Measurements from ENCODE around the gene ISX.

Gene ISX

DNA sequence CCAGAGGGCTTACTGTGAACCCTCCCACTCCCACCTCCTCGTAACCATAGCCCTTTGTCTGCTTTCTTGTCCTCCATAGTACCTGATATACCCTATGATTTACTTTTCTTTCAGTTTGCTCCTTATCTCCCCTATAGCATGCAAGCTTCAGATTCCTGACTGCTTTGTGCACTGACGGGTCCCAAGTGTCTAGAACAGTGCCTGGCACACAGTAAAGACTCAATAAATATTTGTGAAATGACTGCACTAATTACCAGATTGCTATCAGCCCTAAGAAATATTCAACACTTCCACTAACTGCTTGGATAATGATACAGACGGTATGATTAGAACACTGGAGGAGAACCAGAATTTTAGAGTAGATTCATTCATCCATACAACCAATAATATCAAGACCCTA, 33.0 kb downstream of the ISX start:
- in situ Hi-C loops (cut with HindIII; ENCODE audit: low sequenced_read_pairs) = no loop called here
- TF ChIP-seq CTCF (IDR thresholded peaks at IDR 0.05; ENCODE audit: low read depth, low read length, missing control alignments) = no peak
- no peak for DNase-seq (ENCODE audit: low read depth)
- H3K4me3 ChIP-seq (ENCODE audit: low read depth, low read length) = no peak overlapping the region

GRCh38 chr22:35099883-35100282, 33.9 kb downstream of the ISX start:
- DNase-seq (ENCODE audit: low read depth) = no peak
- no peak for TF ChIP-seq CTCF (IDR thresholded peaks at IDR 0.05; ENCODE audit: low read depth, low read length, missing control alignments)
- in situ Hi-C loops (cut with HindIII; ENCODE audit: low sequenced_read_pairs) = no loop called here
- H3K4me3 ChIP-seq (ENCODE audit: low read depth, low read length) = no peak overlapping the region

DNA sequence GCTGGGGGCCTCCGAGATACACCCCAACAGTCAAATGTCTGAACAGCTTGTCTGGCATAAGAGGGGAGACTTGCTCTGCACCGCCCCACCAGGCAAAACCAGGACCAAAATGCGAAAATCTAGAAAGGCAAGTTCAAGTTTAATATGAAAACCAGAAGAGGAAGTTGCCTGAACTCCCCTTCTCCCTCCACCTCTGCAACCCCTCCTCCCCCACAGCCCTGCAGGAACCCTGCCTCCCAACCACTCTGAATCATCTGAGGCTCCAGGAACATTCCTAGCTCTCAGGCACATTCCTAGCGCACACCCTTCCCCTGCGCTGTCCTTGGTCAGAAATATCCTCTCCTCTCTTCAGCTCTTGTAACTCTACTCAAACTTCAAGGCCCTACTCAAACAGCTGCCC, 36.7 kb downstream of the ISX start:
- TF ChIP-seq CTCF (IDR thresholded peaks at IDR 0.05; ENCODE audit: low read depth, low read length, missing control alignments) = no peak
- no peak for DNase-seq (ENCODE audit: low read depth)
- H3K4me3 ChIP-seq (ENCODE audit: low read depth, low read length) = no peak overlapping the region
- in situ Hi-C loops (cut with HindIII; ENCODE audit: low sequenced_read_pairs) = no loop called here

- in situ Hi-C loops (cut with HindIII; ENCODE audit: low sequenced_read_pairs) = no loop called here
- TF ChIP-seq CTCF (IDR thresholded peaks at IDR 0.05; ENCODE audit: low read depth, low read length, missing control alignments) = no peak
- no peak overlapping the region for H3K4me3 ChIP-seq (ENCODE audit: low read depth, low read length)
- no peak for DNase-seq (ENCODE audit: low read depth)
Measured at GRCh38 chr22:35103761-35104160, 37.8 kb downstream of the ISX start.

DNA sequence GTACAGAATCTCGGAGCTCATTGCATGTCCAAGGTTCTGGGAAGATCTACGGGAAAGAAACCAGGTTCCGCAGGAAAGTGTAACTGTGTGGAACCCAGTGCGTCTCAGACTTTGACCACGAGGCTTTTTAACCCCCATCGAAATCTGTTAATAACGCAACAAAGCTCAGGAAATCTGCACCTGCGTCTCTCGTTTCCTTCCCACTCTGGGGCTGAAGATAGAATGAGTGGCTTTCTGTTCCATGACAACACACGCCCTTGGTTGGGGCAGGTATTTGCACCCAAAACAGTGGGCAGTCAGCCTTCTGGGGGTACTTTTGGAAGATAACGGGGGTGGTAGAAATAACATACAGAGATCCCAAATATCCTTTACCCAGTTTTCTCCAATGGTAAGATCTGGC, 38.5 kb downstream of the ISX start:
- no peak for TF ChIP-seq CTCF (IDR thresholded peaks at IDR 0.05; ENCODE audit: low read depth, low read length, missing control alignments)
- H3K4me3 ChIP-seq (ENCODE audit: low read depth, low read length) = no peak overlapping the region
- in situ Hi-C loops (cut with HindIII; ENCODE audit: low sequenced_read_pairs) = no loop called here
- DNase-seq (ENCODE audit: low read depth) = no peak

- in situ Hi-C loops (cut with HindIII; ENCODE audit: low sequenced_read_pairs) = no loop called here
- H3K4me3 ChIP-seq (ENCODE audit: low read depth, low read length) = no peak overlapping the region
- no peak for DNase-seq (ENCODE audit: low read depth)
- no peak for TF ChIP-seq CTCF (IDR thresholded peaks at IDR 0.05; ENCODE audit: low read depth, low read length, missing control alignments)
Measured at GRCh38 chr22:35109616-35110015, 43.7 kb downstream of the ISX start.

DNA sequence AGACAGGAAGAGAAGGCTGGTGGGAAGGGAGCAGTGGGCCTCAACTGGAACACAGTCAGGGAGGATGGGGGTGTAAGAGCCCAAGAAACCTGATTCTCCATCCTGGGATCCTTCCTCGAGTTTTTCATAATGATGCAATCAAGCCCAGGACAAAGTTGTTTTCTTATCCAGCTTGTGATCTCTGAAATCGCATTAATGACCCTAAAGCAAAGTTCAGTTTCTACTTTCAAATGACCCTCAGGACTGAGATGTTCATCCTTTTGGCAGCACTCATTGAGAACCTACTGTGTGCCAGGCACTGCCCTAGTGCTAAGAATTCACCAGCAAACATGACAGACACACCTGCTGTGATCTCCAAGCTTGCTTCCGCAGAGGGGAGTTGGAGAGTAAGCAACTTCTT, 45.3 kb downstream of the ISX start:
- in situ Hi-C loops (cut with HindIII; ENCODE audit: low sequenced_read_pairs) = no loop called here
- no peak for TF ChIP-seq CTCF (IDR thresholded peaks at IDR 0.05; ENCODE audit: low read depth, low read length, missing control alignments)
- DNase-seq (ENCODE audit: low read depth) = no peak
- H3K4me3 ChIP-seq (ENCODE audit: low read depth, low read length) = no peak overlapping the region

Measured in astrocyte of the cerebellum (primary cell).